CD4-positive, alpha-beta T cell treated with Interleukin-2 at 100 ng/mL for 4 hours (primary cell): Measurements from ENCODE around the gene UBE2QL1.

Experiments
- DNase-seq: peaks from one replicate; pipeline ENCODE4 v3.0.0-alpha.2; 2020; ENCODE audit warnings: low spot score

Gene UBE2QL1, protein sequence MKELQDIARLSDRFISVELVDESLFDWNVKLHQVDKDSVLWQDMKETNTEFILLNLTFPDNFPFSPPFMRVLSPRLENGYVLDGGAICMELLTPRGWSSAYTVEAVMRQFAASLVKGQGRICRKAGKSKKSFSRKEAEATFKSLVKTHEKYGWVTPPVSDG

DNA sequence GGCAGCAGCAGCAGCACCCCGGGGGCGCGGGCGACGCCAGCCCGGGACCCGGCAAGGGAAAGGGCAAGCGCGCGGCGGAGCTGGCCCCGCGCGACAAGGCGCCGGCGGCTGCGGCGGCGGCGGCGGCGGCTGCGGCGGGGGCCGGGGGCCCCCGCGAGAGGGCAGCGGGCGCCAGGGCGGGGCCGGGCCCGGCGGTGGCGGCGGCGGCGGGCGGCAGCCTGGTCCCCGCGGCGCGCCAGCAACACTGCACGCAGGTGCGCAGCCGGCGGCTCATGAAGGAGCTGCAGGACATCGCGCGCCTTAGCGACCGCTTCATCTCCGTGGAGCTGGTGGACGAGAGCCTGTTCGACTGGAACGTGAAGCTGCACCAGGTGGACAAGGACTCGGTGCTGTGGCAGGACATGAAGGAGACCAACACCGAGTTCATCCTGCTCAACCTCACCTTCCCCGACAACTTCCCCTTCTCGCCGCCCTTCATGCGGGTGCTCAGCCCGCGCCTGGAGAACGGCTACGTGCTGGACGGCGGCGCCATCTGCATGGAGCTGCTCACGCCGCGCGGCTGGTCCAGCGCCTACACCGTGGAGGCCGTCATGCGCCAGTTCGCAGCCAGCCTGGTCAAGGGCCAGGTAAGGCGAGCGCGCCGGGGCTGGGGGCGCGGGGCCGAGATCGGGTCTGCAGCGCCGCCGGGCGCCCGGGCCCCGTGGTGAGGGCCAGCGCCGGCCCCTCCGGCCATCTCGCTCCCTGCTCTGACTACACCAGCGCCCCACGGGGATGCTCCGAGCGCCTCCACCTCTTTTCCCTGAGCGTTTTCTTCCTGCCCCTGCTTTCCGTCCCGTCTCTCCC lies at the start of gene UBE2QL1:
Gene UBE2QL1 (plus strand): TSS at position 238 of the 843 bp plus-strand sequence. CDS start 35 bp downstream, at position 273.
- DNase-seq: no peak

DNA sequence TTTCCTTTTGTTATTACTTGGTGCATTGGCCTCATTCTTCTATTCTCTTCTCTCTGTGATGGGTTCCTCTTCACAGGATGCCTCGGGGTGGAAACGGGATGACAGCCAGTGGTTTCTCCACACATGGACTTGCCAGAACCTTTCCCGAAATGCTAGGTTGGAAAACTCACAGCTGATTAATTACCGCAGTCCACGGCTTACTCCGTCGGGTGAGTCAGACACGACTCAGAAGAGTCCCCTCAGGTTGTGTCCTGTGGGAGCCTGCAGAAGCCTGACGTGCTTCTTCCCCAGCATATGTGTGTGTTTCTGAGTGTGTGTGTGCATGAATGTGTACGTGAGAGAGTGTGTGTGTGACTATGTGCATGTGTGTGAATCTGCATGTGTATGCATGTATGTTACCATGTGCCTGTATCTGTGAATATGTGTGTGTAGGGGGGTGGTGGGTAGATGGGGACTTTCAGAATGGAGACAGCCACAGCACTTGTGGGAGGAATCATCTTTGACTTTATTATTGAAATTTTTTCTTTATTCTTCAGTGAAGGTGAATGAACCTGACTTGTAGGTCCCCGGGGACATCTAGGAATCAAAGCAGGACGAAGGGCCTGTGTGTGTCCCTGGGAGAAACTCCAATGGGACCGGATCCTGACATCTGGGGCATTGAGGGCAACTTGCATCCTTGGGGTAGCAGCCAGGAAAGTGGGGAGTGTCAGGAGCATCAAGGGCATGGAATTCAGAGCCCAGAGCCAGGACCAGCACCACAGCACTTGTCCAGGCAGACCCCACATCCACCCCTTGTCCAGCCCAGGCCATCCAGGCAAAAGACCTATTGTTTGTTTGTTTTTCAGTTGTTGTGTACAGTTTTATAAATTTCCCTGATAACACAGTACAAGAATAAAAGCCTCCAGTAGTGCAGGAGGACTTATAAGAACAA lies 48.4 kb upstream of the UBE2QL1 start:
- DNase-seq: no peak

GRCh38 chr5:6401410-6401809 lies 47.2 kb upstream of the UBE2QL1 start:
- no peak for DNase-seq

DNA sequence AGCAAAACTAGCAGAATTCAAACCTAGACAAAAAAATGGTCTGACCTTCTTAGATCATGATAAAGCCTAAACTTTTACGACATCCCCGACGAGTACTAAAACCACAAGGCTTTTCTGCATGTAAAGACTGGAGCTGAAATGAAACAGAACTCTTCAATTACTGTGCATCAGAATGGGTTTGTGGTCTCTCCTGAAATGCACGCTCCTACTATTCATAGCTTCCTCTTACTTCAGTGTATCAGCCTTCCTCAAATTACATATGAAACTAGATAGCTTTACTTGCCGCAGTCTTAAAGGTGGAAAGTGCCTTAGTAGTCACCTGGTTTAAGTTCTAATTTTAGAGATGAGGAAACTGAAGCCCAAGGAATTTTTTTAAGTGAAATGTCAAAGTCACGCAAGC lies 45.7 kb upstream of the UBE2QL1 start:
- DNase-seq: no peak

DNA sequence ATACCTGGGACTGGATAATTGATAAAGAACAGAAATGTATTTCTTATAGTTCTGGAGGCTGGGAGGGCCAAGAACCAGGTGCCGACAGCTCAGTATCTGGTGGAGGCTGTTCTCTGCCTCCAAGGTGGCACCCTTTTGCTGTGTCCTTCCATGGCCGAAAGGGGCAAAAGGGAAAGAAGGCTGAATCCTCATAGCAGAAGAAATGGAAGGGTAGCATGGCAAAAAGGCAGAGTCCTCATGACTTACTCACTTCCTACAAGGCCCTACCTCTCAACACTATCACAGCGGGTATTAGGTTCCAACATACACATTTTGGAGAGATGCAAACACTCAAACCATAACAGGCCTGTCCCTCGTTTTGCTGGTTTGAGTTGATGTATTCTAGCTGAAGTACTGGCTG lies 45.2 kb upstream of the UBE2QL1 start:
- DNase-seq: no peak

DNA sequence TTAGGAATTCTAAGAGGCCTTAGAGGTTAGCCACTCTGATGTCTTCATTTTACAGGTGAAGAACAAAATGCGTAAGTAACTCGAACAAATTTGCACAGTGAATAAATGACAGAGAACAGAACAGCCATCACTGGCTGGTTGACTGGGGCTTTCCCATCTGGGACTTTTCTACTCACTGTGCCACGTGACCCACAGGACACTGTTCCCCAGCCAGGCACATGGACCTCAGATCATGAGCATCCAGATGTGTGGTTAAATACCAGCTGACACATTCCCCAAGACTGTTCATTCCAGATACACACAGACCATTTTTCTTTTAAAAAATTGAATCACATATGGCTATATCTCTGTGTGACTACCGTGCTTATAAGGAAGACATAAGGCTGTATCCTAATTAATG lies 44.5 kb upstream of the UBE2QL1 start:
- DNase-seq: no peak

DNA sequence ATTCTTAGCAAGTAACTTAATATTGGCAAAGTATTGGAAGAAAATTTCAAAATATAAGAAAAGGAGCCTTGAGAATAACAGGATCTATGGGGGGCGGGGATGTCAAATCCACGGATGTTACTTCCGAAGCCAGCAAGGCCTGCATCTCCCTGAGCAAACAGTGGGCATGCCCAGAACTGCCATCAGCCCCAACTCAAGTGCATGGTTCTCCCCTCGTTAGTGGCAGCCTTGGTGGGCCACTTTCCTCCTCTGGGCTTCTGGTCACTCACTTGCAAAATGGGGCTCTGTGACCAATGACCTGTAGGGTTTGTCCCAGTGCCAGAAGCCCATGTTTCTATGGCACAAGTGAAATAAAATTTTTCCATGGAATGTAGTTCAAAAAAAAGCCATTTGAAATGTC lies 43.1 kb upstream of the UBE2QL1 start:
- DNase-seq: no peak

GRCh38 chr5:6407558-6408259 lies 41.0 kb upstream of the UBE2QL1 start:
- DNase-seq: no peak

DNA sequence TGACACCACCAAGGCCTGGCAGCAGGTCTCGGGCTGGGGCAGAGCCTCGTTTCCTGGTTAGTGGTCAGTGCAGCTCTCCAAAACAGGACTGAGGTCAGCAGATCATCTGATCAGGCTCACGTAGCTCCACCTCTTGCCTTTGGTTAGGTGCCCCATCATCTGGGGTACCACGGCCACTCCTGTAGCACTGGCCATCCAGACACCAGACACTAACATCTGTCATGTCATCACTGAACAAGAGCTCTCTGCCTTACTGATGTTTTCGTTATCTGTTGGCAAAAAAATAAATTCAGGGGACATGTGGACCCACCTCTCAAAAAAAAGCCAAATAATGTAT lies 40.4 kb upstream of the UBE2QL1 start:
- no peak for DNase-seq

DNA sequence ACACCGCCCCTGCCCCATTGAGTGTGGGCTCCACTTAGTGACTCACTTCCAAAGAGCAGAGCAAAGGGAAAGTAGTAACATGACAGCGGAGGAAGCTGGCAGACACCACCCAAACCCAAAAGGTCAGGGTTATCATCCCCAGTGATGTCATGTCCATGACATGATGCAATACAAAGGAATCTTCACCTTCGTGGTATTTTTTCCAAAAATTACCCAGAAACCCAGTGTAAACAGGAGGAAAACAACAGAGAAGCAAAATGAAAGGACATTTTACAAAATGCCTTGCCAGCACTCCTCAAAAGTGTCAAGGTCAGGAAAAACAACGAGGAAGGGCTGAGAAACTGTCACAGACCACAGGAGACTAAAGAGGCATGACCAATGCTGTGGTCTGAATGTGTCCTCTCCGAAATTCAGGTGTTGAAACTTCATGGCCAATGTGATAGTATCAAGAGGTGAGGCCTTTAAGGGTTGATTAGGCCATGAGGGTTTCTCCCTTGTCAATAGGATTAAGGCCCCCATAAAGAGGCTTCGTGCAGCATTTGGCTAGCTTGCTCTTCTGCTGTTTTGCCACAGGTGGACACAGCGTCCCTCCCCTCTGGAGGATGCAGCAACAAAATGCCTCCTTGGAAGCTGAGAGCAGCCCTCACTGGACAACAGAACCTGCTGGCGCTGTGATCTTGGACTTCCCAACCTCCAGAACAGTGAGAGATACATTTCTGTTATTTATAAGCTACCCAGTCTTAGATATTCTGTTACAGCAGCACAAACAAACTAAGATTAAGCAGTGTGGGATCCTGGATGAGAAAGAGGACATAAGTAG lies 39.8 kb upstream of the UBE2QL1 start:
- no peak for DNase-seq

- DNase-seq: no peak
Observed at GRCh38 chr5:6410421-6410820, 38.2 kb upstream of the UBE2QL1 start.

- DNase-seq: no peak
Observed at GRCh38 chr5:6411141-6411540, 37.5 kb upstream of the UBE2QL1 start.

DNA sequence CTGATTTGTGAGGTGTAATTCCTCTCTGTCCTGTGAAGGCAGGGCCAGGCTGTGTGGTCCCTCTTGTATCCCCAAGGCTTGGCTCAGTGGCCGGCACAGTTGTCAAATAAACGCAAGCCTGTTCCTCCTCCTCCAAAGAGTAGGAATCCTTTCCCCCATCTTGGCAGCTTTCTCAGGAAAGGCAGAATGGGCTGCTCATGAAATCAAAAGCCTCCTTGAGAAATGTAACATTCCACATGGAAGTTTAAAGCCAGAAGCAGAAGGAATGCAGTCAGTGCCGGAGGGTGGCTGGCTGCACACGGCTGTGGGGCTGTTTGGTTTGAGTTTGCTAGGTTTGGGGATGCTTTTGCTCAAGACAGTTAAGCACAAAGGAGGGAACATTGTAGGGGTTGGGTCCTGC lies 35.8 kb upstream of the UBE2QL1 start:
- DNase-seq: no peak

DNA sequence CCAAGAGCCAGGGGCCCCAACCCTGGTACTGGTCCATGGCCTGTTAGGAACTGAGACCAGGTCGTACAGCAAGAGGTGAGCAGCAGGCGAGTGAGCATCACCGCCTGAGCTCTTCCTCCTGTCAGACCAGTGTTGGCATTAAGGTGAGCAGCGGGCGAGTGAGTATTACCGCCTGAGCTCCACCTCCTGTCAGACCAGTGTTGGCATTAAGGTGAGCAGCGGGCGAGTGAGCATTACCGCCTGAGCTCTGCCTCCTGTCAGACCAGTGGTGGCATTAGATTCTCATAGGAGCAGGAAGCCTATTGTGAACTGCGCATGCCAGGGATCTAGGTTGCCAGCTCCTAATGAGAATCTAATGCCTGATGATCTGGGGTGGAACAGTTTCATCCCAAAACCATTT lies 31.0 kb upstream of the UBE2QL1 start:
- DNase-seq: no peak

GRCh38 chr5:6418679-6419276 lies 29.9 kb upstream of the UBE2QL1 start:
- no peak for DNase-seq

GRCh38 chr5:6419340-6419852 lies 29.3 kb upstream of the UBE2QL1 start:
- no peak for DNase-seq

DNA sequence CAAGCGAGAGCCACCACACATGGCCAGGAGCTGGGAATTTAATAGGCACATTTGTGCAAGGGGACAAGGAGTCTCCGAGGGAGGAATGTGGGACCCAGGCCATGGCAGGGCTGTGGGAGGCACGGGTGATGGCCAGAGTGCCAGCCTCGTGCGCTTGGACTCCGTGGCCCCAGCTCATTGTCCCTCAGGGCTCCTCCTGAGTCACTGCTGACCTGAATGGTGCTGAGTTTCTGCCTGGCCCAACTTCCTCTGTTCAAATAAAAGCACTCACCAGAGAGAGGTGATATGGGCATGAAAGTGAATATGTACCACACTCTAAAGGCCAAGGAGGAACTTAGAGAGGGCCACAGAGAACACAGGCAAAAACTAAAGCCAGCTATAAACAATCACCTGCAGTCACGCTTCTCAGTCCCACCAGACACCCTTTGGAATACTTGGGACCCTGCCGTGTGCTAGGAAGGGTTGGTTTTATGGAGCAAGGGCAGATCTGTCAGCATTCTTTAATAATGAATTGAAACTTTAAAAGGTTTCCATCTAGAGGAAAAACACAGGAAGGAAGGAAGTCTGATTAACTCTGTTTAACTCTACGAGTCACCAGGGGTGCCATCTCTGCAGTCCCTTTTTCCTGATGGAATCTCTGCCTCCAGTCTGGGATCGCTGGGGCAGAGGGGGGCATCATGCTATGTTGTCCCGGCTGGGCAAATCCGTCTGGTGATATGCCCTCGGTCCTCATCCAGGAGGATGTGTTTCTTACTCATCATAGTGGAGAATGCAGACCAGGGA lies 25.1 kb upstream of the UBE2QL1 start:
- no peak for DNase-seq

- DNase-seq: no peak
Observed at GRCh38 chr5:6424110-6424659, 24.5 kb upstream of the UBE2QL1 start.

- DNase-seq: no peak
Observed at GRCh38 chr5:6424700-6425099, 24.0 kb upstream of the UBE2QL1 start.

DNA sequence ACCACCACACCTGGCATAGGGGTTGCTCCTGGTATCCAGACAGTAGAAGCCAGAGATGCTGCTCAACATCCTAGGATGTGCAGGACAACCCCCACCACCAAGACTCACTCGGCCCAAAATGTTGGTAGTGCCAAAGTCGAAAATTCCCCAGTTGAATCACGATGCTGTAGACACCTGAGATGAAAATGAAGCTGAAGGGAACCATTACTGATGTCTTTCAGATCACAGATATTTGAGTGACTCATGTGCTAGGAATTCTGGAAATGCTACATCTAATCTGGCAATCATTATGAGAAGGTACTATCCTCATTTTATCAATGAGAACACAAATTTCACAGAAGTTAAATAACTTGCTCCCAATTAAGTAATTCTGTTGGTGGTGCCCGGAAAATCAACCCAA lies 21.0 kb upstream of the UBE2QL1 start:
- no peak for DNase-seq
